HG03558 (cell line): Measurements from ENCODE around the gene MPC1.
"Not testable (repeated sequence)": the region's sequence is repeated elsewhere in the genome, so short reads cannot be mapped to it uniquely, and the experiment has no call there.

Source experiments
- ATAC-seq: cut with Tn5 transposase; IDR thresholded peaks from one replicate; pipeline ENCODE4 v1.9.1; 2021; ENCODE audit warnings: moderate number of reproducible peaks; ENCODE audit not compliant: unreplicated experiment; ENCODE audit errors: extremely low read depth

The MPC1 gene

DNA sequence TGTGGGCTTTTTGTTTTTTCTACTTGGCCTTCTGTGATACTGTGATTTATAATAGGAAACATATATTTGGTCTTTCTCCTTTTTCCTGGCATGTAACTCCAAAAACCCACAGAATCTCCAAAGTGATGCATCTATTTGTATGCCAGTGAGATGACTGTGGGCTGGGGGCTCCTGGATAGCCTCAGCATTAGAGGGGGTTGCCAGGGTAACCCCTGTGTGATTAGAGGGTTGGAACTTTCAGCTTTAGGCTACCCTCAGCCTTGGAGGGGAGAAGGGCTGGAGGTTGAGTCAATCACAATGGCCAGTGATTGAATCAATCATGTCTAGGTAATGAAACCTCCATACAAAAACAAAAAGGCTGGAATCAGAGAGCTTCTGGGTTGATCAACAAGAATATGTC lies 29.8 kb downstream of the MPC1 start:
- no peak for ATAC-seq

DNA sequence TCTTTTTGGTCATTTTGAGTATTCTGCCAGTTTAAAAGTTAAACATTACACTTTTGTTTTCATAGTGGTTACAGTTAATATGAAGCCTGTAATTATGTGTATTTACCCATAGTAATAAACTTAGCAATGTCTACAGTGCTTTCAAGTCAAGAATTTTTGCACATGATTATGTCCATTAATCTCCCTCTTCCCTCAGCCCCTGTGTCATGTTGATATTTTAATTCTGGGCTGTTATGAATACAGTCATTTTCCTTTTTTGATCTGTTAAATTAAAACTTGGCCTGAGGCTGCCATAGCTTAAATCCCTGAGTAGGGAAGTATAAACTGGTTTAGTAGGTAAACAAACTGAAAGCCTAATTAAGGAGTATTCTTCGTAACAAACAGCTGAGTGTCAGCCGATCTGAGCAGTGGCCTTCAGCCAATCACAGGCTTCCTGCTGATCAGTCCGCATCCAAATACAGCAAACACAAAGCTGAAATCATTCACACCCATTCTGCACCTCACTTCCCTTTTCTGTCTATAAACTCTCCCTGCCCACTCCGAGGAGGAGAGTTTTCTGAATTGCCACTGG lies 30.9 kb downstream of the MPC1 start:
- ATAC-seq = peak; percentile 74

DNA sequence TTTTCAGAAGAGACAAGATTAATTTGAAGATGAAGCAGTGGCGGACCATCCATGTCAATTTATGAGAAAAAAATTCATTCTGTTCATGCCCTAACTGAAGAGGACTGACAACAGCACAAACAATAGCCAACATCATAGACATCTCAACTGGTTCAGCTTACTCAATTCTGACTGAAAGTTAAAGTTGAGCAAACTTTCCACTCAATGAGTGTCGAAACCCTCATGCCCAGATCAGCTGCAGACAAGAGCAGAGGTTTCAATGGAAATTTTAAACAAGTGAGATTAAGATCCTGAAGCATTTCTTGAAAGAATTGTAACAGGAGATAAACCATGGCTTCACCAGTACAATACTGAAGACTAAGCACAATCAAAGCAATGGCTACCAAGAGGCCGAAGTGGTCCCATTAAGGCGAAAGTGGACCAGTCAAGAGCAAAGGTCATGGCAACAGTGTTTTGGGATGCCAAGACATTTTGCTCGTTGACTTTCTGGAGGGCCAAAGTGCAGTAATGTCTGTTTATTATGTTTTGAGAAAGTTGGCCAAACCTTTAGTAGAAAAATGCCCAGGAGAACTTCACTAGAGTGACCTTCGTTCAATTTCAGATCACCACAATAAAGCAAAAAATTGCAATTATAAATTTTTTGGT lies 34.3 kb downstream of the MPC1 start:
- no peak for ATAC-seq

DNA sequence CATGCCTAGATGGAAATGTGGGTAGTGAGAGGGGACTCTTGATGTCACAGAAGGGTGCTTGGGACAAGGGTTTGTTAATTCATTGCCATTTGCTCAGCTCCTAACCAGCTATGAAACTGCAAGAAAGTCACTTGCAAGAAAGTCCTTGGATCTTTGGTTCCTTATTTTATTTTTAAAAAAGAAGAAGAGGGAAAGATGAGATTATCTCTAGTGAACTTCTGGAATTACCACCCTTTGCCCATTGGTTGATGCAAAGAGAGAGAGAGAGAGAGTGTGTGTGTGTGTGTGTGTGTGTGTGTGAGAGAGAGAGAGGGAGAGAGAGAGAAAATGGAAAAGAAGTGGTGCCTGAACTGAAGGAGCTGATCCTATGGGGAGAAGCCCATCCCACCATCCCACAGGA lies 35.8 kb downstream of the MPC1 start:
- no peak for ATAC-seq

- ATAC-seq = no peak
These were observed 36.3 kb downstream of the MPC1 start for GRCh38 chr6:166346449-166346848.

DNA sequence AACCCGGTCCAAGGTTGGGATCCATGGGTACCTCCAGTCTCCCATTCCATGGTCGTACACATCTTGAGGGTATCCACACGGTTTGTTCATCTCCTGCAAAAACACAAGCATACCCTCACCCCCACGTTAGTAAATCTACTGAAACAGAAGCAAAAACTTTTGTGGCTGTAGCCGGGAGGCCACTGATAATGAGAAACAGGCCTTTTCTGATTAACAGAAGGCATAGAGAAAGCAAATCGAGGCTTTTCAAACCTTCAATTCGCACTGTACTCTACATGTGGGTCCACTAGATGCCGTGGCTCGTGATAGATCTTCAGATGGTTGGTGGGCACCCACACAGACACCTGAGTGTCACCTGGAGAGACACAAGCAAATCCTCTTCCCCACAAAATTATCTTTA lies 37.1 kb downstream of the MPC1 start:
- not testable (repeated sequence) for ATAC-seq

GRCh38 chr6:166344921-166345320 lies 37.8 kb downstream of the MPC1 start:
- not testable (repeated sequence) for ATAC-seq

DNA sequence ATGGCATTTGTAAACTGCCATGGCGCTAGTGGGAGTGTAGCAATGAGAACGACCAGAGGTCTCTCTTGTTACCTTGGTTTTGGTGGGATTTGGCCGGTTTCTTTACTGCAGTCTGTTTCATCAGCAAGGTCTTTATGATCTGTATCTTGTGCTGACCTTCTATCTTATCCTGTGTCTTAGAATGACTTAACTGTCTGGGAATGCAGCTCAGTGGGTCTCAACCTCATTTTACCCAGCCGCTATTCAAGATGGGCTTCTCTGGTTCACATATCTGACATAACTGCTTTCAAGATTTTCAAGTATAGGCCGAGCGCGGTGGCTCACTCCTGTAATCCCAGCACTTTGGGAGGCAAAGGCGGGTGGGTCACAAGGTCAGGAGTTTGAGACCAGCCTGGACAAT lies 38.5 kb downstream of the MPC1 start:
- no peak for ATAC-seq

- ATAC-seq = peak; percentile 20
These were observed 39.6 kb downstream of the MPC1 start for GRCh38 chr6:166343150-166343487.

- peak; percentile 69 for ATAC-seq
These were observed 40.2 kb downstream of the MPC1 start, which contains the start of gene SFT2D1 for GRCh38 chr6:166342349-166343149. Gene SFT2D1 (minus strand): TSS chr6:166342545. CDS start chr6:166342481, 64 bp downstream.

DNA sequence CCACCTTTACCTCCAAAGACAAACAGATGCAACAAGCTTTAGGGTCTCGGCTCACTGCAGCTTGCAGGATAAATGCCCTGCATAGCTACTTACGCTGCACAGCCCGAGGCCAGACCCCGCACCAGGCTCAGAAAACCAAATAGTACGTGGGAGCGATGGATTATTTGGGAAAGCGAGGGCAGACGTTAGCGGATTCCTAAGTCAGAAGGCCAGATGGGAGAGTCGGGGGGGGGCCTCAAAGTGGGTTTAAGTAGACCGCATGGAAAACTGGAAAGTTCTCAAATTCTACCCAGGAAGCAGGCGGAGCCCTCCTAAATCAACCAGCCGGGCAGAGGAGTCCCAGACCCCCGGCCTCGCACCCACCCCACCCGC lies 40.8 kb downstream of the MPC1 start:
- no peak for ATAC-seq

GRCh38 chr6:166341464-166341863 lies 41.3 kb downstream of the MPC1 start:
- no peak for ATAC-seq

- no peak for ATAC-seq
These were observed 43.9 kb downstream of the MPC1 start for GRCh38 chr6:166338854-166339253.

GRCh38 chr6:166336847-166337246 lies 45.9 kb downstream of the MPC1 start:
- no peak for ATAC-seq

DNA sequence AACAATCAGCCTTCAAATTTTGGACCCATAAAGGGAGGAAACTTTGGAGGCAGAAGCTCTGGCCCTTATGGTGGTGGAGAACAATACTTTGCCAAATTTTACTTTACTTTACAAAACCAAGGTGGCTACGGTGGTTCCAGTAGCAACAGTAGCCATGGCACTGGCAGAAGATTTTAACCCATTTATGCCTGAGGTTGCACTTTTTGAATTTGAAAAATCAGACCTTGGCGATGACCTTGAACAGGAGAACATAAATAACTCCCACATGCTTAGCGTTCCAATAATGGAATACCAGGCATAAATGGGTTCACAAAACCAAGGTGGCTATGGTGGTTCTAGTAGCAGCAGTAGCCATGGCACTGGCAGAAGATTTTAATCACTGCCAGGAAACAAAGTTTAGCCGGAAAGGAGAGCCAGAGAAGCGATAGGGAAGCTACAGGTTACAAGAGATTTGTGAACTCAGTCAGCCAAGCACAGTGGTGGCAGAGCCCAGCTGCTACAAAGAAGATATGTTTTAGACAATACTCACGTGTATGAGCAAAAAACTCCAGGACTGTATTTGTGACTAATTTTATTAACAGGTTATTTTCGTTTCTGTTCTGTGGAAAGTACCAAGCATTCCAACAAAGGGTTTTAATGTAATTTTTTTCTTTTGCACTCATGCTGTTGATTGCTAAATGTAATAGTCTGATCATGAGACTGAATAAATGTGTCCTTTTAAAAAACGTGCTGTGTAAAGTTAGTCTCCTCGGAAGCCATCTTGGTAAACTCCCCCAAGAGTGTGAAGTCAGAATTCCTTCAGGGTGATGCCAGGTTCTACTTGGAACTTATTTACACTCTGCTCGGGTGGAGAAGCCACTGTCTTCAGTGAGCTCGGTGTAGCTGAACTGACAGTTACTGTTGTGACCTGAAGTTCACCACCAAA lies 47.1 kb downstream of the MPC1 start:
- ATAC-seq = peak; percentile 33

DNA sequence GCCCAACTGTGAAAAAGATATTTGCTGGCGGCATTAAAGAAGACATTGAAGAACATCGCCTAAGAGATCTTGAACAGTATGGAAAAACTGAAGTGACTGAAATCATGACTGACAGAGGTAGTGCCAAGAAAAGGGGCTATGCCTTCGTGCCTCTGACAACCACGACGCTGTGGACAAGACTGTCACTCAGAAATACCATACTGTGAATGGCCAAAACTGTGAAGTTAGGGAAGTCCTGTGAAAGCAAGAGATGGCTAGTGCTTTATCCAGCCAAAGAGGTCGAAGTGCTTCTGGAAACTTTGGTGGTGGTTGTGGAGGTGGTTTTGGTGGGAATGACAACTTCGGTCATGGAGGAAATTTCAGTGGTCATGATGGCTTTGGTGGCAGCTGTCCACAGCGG lies 47.9 kb downstream of the MPC1 start:
- ATAC-seq = no peak

DNA sequence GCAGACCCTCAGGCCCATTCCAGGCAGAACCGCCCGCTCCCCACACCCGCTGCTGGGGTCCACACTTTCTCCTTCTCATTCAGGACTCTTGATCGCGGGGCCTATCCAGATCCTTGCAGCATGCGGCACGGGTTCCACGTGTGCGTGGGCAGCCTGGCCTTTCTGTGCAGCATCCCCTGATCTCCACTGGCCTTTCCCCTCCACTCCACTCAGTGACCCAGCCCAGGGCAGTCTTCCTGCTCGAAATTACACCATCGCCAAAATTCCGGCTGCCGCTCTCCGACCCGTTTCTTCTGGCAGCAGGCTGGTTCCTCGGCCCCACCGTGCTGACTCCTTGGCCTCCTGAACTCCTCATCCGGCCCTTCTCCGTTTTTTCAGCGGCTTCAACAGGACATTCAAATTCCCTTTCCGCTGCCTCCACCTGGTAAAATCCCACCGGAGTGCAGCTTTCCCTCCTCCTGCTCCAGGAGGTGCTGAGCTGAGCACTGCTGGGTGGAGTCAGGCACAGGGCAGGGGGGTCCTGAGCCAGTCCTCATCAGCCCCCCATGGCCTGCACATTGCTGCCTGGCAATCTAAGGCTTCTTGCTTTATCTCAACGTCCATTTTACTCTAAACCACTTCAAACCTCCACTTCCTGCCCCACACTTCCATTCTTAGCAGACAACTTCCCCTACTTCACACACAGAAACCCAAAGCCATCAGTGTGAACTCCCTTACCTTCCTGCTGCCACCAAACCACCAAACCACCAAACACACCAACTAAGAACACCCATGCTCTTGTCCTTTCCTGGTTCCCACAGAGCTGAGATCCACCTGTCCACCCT lies 49.4 kb downstream of the MPC1 start:
- peak; percentile 57 for ATAC-seq

GRCh38 chr6:166331503-166332415 lies 51.0 kb downstream of the MPC1 start:
- no peak for ATAC-seq

GRCh38 chr6:166330612-166331011 lies 52.1 kb downstream of the MPC1 start:
- ATAC-seq = no peak
